HepG2 (cell line): ENCODE measurements around the gene ADORA3. TPM values are rescaled to one million over a fixed set of nuclear protein-coding genes. Genes with fewer than 3 reads are reported as not detected.

ENCODE experiments used
- ATAC-seq: fragments of 200-7000 bp; cut with Tn5 transposase; 3 replicates; pipeline ENCODE4 v1.9.1; 2020; ENCODE audit warnings: mild to moderate bottlenecking, moderate library complexity
- BruUV-seq: library from RNA; stranded (reverse); fragments of 400-500 nt; replicated peaks from 2 replicates; lab custom pipeline; 2021; lab: Mats Ljungman, UMichigan
- CTCF ChIA-PET: fragments of 300-600 bp; formaldehyde crosslinking; extraction: SDS; loops from one replicate; lab custom pipeline; 2021; ENCODE audit warnings: low total read pairs, inconsistent platforms, low intra/inter-chr PET ratio; lab: Yijun Ruan, JAX
- POLR2A ChIA-PET: fragments of 350-600 bp; sonication (Branson Sonifier 250); formaldehyde crosslinking; loops from one replicate; lab custom pipeline; 2020; ENCODE audit warnings: antibody characterized with exemption, inconsistent platforms; lab: Yijun Ruan, JAX
- DNase-seq: peaks from one replicate; pipeline ENCODE4 v3.0.0-alpha.2; 2015; ENCODE audit warnings: low spot score
- FAIRE-seq: peaks from 3 replicates; lab custom pipeline; 2011; peaks lifted over from hg19 to GRCh38; lab: Jason Lieb, UNC
- H2AFZ ChIP-seq: one replicate; pipeline ENCODE4 v1.6.1; 2011; ENCODE audit warnings: low read length, inconsistent platforms
- H3K27ac ChIP-seq: fragments of 300-600 bp; 3 replicates; pipeline ENCODE4 v1.8.0; 2011; ENCODE audit warnings: mixed run types, mild to moderate bottlenecking, mixed read lengths, low read length, inconsistent platforms; ENCODE audit not compliant: insufficient read depth; ENCODE audit errors: extremely low read length
- H3K27me3 ChIP-seq, 2 experiments: fragments of 200-600 bp in 1 of 2; 2 replicates in 1 of 2; 3 replicates in 1 of 2; pipeline versions ENCODE4 v1.6.0 to v1.8.0; 2011; ENCODE audit warnings: low read length in 2 of 2, mild to moderate bottlenecking in 2 of 2, moderate library complexity in 2 of 2, inconsistent platforms in 1 of 2; ENCODE audit not compliant: insufficient read depth in 2 of 2, control insufficient read depth in 1 of 2
- H3K36me3 ChIP-seq, 2 experiments: fragments of 200-600 bp in 1 of 2; replicated peaks in 1 of 2; 2 replicates in 1 of 2; 3 replicates in 1 of 2; pipeline versions ENCODE4 v1.5.1 to v1.8.0; 2011; ENCODE audit warnings: low read length in 2 of 2, inconsistent platforms in 1 of 2; ENCODE audit not compliant: insufficient read depth in 2 of 2, control insufficient read depth in 1 of 2
- H3K4me1 ChIP-seq: 2 replicates; pipeline ENCODE4 v1.5.1; 2012; ENCODE audit warnings: low read length, inconsistent platforms; ENCODE audit not compliant: insufficient read depth
- H3K4me2 ChIP-seq: 2 replicates; pipeline ENCODE4 v1.6.0; 2011; ENCODE audit warnings: low read depth, low read length, inconsistent platforms
- H3K4me3 ChIP-seq, 3 experiments: fragments of 200-600 bp in 1 of 3; sonication (generic), shearing (Covaris generic) in 1 of 3; replicated peaks in 1 of 3; 2 replicates each; pipeline ENCODE4 v1.5.1; 2011 to 2016; ENCODE audit warnings: low read length in 3 of 3, inconsistent platforms in 2 of 3, low read depth in 2 of 3, mild to moderate bottlenecking in 2 of 3, control low read depth in 1 of 3, mixed read lengths in 1 of 3; ENCODE audit not compliant: insufficient read depth in 1 of 3
- H3K79me2 ChIP-seq: one replicate; pipeline ENCODE4 v1.6.1; 2011; ENCODE audit warnings: low read length, inconsistent platforms; ENCODE audit not compliant: insufficient read depth
- H3K9ac ChIP-seq: 2 replicates; pipeline ENCODE4 v1.6.0; 2011; ENCODE audit warnings: mild to moderate bottlenecking, low read depth, low read length, inconsistent platforms; ENCODE audit not compliant: insufficient read depth
- H3K9me3 ChIP-seq: 2 replicates; pipeline ENCODE4 v1.5.1; 2012; ENCODE audit warnings: mild to moderate bottlenecking, low read length
- H4K20me1 ChIP-seq: 2 replicates; pipeline ENCODE4 v1.6.0; 2011; ENCODE audit warnings: inconsistent platforms, mild to moderate bottlenecking, low read length, moderate library complexity; ENCODE audit not compliant: insufficient read depth
- ARHGAP35 ChIP-seq: sonication (generic); formaldehyde crosslinking; IDR thresholded peaks from 2 replicates; pipeline ENCODE4 v1.9.0; 2022; ENCODE audit warnings: mild to moderate bottlenecking, inconsistent platforms, moderate library complexity, missing genetic modification reagents, borderline replicate concordance
- ATAD3A ChIP-seq: sonication (generic); formaldehyde crosslinking; IDR thresholded peaks from 2 replicates; pipeline ENCODE4 v1.4.0; 2020; ENCODE audit warnings: missing genetic modification reagents
- HOXA5 ChIP-seq: sonication (generic); formaldehyde crosslinking; IDR thresholded peaks from 2 replicates; pipeline ENCODE4 v1.4.0; 2020; ENCODE audit warnings: missing genetic modification reagents
- IRF2 ChIP-seq: IDR thresholded peaks from 2 replicates; pipeline ENCODE4 v1.6.1; 2018; ENCODE audit warnings: missing genetic modification reagents, missing compliant biosample characterization
- NFE2L2 ChIP-seq: fragments of 150-350 bp; IDR thresholded peaks from 2 replicates; pipeline ENCODE4 v1.6.1; 2014; ENCODE audit warnings: low read length
- REXO4 ChIP-seq: sonication (generic); formaldehyde crosslinking; IDR thresholded peaks from 2 replicates; pipeline ENCODE4 v1.8.0; 2022; ENCODE audit warnings: missing genetic modification reagents, mild to moderate bottlenecking, borderline replicate concordance
- SP2 ChIP-seq: sonication (generic); formaldehyde crosslinking; IDR thresholded peaks from 2 replicates; pipeline ENCODE4 v1.5.1; 2020; ENCODE audit warnings: mild to moderate bottlenecking, missing genetic modification reagents
- YEATS2 ChIP-seq: sonication (generic); formaldehyde crosslinking; IDR thresholded peaks from 2 replicates; pipeline ENCODE4 v1.4.0; 2020; ENCODE audit warnings: missing genetic modification reagents, borderline replicate concordance
- ZFX ChIP-seq: sonication (generic); formaldehyde crosslinking; IDR thresholded peaks from 2 replicates; pipeline ENCODE4 v1.4.0; 2020; ENCODE audit warnings: mild to moderate bottlenecking, low read depth, missing genetic modification reagents, moderate library complexity
- ZKSCAN5 ChIP-seq: sonication (generic); formaldehyde crosslinking; IDR thresholded peaks from 2 replicates; pipeline ENCODE4 v1.5.1; 2020; ENCODE audit warnings: mild to moderate bottlenecking, missing genetic modification reagents
- ZNF234 ChIP-seq: sonication (generic); formaldehyde crosslinking; conservative IDR thresholded peaks from 2 replicates; pipeline ENCODE4 v1.5.1; 2020; ENCODE audit warnings: mild to moderate bottlenecking, missing genetic modification reagents
- ZNF737 ChIP-seq: sonication (generic); formaldehyde crosslinking; IDR thresholded peaks from 2 replicates; pipeline ENCODE4 v1.5.0; 2020; ENCODE audit warnings: missing genetic modification reagents, mild to moderate bottlenecking, borderline replicate concordance
- WGBS: methylation state at CpG from one replicate; pipeline ENCODE4 v1.1.6; 2017; ENCODE audit warnings: low lambda C conversion rate; 5-methylcytosine and 5-hydroxymethylcytosine counted together
- in situ Hi-C: cut with HindIII; loops from 2 replicates; pipeline ENCODE4 v1.10.0; 2017; ENCODE audit warnings: low pct_unique_long_range_greater_than_20kb; ENCODE audit not compliant: extremely low pct_ligation_motif_present
- intact Hi-C: fragments of 100-400 bp; cut with micrococcal nuclease; formaldehyde crosslinking; loops from one replicate; pipeline ENCODE4 v1.10.0; 2022; ENCODE audit not compliant: unreplicated experiment
- polyA plus RNA-seq, 8 experiments: library from polyadenylated mRNA; depleted of rRNA in 3 of 8; stranded (reverse) in 7 of 8; unstranded in 1 of 8; fragments of >200 nt; fragmentation: Illumina TruSeq in 4 of 8; extraction: Trizol in 4 of 8; gene quantifications; 2 replicates each; pipeline versions ENCODE4 v1.2.1 to v1.2.3, GENCODE V29; 2011 to 2016; ENCODE audit warnings: low read depth in 4 of 8, missing spikeins in 1 of 8, mixed read lengths in 1 of 8; ENCODE audit not compliant: insufficient read depth in 1 of 8
- total RNA-seq, 5 experiments: library from RNA; depleted of rRNA; stranded (reverse); fragments of >200 nt; fragmentation: Illumina TruSeq; extraction: Trizol; gene quantifications; 2 replicates each; pipeline ENCODE4 v1.2.3, GENCODE V29; 2016; ENCODE audit warnings: low read depth in 1 of 5
- TF ChIP-seq, protein P1 (sequence below): sonication (generic); formaldehyde crosslinking; IDR thresholded peaks from 2 replicates; pipeline ENCODE4 v1.5.0; 2020; ENCODE audit warnings: missing genetic modification reagents, mild to moderate bottlenecking, borderline replicate concordance
- TF ChIP-seq, protein P2 (sequence below): IDR thresholded peaks from 2 replicates; pipeline ENCODE4 v1.6.1; 2016; ENCODE audit warnings: missing biosample characterization, missing genetic modification reagents, low read depth

The ADORA3 gene
- total and polyA plus RNA-seq, 2 of the 13 experiments (the other 11 are each of a cell fraction or from before 2014, with no cell fraction given), result not detected

DNA sequence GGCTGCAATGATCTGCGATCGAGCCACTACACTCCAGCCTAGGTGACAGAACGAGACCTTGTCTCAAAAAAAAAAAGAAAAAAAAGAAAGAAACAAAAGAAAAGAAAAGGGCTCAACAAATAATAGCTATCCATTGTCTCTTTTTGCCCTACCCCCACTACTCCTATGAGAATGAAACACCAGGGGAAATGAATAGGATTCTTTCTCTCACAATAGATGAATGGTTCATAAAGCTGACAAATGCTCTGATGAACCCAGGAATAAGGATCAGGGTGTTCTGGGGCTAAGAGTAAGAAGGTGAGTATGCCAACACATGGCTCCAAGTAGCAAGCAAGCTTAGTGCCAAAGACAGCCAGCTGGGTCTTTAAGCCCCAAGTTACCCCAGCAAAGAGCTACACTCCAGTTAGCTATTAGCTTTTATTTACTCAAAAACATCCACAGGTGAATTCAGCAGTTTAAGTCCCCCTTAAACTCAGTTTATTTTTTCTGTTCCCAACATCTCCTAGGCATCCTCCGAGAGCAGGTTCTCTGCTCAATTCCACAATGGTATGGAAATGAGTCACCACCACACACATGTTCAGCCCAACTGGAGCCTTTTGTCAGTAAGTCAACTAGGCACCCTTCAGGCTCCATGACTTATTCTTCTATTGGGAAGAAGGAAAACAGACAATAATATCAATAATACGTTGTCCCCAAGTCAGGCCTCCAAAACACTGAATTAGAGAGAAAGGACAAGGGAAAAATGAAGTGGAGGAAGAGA is 4.2 kb downstream of the ADORA3 start:
- Histone ChIP-seq H2AFZ (no peak overlapping the region), H3K27me3 (no peaks in the 10 kb centered on the region), H3K9ac (no peak overlapping the region), H3K4me2 (no peak overlapping the region), H3K36me3 (no peaks in the 10 kb centered on the region), H3K79me2 (no peaks in the 10 kb centered on the region), H3K27ac (no peak overlapping the region), H3K9me3 (no peaks in the 10 kb centered on the region), H3K4me1 (peaks cover 9% of the 10 kb centered on the region), H3K4me3 (no peak overlapping the region), H4K20me1 (no peaks in the 10 kb centered on the region)
- intact Hi-C loops (no loop called here), in situ Hi-C loops (no loop called here)
- ChIA-PET CTCF (no interaction called here), POLR2A (interaction anchor here (1.8 kb wide), 1 partner anchor 8 kb away, joined by 5 read pairs; no protein-coding TSS in a partner anchor)
- BruUV-seq, result no TSS peak
- TF ChIP-seq ATAD3A (CRISPR knock-in tag) (no peak), REXO4 (CRISPR knock-in tag) (no peak), ZNF234 (CRISPR knock-in tag) (no peak), ZNF737 (no peak), SP2 (CRISPR knock-in tag) (no peak), NFE2L2 (no peak)
- no peak for DNase-seq
- FAIRE-seq, result no peak
- no peak for ATAC-seq
- WGBS, result 30% methylated on average over 5 of the region's 5 CpGs

DNA sequence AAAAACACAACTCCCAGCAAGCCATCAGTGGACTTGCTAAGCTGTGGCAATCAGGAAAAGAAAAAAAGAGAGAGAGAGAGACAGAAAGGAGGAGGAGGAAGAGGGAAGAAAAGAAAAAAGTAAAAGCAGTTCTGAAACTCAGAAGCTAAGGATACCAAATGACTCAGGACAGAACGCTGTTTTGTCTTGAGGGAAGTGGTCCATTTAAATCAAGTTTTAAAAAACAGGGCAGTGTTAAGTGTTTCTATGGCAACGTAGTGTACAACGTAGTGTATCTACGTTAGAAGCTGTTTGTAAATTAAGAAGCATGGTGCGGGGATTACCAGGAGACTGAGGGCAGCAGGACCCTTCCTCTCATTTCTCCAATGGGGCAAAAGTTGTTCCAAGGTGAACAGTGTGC is 5.8 kb downstream of the ADORA3 start:
- CTCF ChIA-PET, result no interaction called here
- Histone ChIP-seq H3K4me2 (no peak overlapping the region), H3K4me3 (no peak overlapping the region), H3K79me2 (no peaks in the 10 kb centered on the region), H3K36me3 (no peaks in the 10 kb centered on the region), H3K4me1 (no peaks in the 10 kb centered on the region), H3K27ac (no peak overlapping the region), H3K9ac (no peak overlapping the region), H3K9me3 (no peaks in the 10 kb centered on the region), H4K20me1 (no peaks in the 10 kb centered on the region), H2AFZ (no peak overlapping the region), H3K27me3 (no peaks in the 10 kb centered on the region)
- BruUV-seq, result no TSS peak
- DNase-seq (no peak), ATAC-seq (no peak), FAIRE-seq (no peak)
- intact Hi-C loops, result no loop called here
- POLR2A ChIA-PET, result no interaction called here
- WGBS, result 61% methylated on average over 5 of the region's 5 CpGs
- in situ Hi-C loops, result no loop called here
- TF ChIP-seq ZKSCAN5 (CRISPR knock-in tag) (no peak), HOXA5 (CRISPR knock-in tag) (no peak), ARHGAP35 (CRISPR knock-in tag) (no peak), IRF2 (CRISPR knock-in tag) (no peak), YEATS2 (CRISPR knock-in tag) (no peak), ZFX (CRISPR knock-in tag) (no peak)
- TF ChIP-seq, protein P1, sequence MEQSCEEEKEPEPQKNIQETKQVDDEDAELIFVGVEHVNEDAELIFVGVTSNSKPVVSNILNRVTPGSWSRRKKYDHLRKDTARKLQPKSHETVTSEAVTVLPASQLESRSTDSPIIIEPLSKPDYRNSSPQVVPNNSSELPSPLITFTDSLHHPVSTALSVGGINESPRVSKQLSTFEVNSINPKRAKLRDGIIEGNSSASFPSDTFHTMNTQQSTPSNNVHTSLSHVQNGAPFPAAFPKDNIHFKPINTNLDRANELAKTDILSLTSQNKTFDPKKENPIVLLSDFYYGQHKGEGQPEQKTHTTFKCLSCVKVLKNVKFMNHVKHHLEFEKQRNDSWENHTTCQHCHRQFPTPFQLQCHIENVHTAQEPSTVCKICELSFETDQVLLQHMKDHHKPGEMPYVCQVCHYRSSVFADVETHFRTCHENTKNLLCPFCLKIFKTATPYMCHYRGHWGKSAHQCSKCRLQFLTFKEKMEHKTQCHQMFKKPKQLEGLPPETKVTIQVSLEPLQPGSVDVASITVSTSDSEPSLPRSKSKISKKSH (CRISPR knock-in tag), result no peak
- TF ChIP-seq, protein P2, sequence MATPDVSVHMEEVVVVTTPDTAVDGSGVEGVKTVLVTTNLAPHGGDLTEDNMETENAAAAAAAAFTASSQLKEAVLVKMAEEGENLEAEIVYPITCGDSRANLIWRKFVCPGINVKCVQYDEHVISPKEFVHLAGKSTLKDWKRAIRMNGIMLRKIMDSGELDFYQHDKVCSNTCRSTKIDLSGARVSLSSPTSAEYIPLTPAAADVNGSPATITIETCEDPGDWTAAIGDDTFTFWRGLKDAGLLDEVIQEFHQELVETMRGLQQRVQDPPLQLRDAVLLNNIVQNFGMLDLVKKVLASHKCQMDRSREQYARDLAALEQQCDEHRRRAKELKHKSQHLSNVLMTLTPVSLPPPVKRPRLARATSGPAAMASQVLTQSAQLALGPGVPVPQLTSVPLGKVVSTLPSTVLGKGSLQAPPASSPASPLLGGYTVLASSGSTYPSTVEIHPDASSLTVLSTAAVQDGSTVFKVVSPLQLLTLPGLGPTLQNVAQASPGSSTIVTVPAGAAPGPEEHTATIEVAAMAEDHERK, result no peak
